IPS-18c (cell line): ENCODE measurements around the gene ZNF341.
"Not testable (repeated sequence)": the region's sequence is repeated elsewhere in the genome, so short reads cannot be mapped to it uniquely, and the experiment has no call there.

Experiments
- H3K4me3 ChIP-seq: 2 replicates; pipeline ENCODE4 v1.7.0; 2013; ENCODE audit warnings: low read depth, mild to moderate bottlenecking, low read length, moderate library complexity; ENCODE audit not compliant: insufficient read depth
- H3K9me3 ChIP-seq: one replicate; pipeline ENCODE4 v1.6.1; 2013; ENCODE audit warnings: mild to moderate bottlenecking, low read length, moderate library complexity; ENCODE audit not compliant: control insufficient read depth, insufficient read depth

The ZNF341 gene

GRCh38 chr20:33781133-33781532 is 49.3 kb downstream of the ZNF341 start:
- no peaks in the 10 kb centered on the region for H3K9me3 ChIP-seq
- H3K4me3 ChIP-seq = no peak overlapping the region

DNA sequence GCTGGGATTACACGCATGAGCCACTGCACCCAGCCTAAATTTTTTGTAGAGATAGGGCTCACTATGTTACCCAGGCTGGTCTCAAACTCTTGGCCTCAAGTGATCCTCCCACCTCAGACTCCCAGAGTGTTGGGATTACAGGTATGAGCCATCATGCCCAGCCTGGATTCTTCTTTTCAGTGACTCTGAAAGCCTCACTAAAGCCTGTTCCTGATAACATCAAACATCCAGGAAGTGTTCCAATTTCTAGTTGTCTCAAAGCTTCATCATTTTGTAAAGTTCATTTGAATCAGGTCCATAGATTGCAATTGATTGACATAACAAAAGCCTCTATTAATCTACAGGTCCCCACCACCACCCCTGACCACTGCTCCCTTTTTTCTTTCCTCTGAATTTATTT is 50.1 kb downstream of the ZNF341 start:
- Histone ChIP-seq H3K4me3 (no peak overlapping the region), H3K9me3 (no peaks in the 10 kb centered on the region)

DNA sequence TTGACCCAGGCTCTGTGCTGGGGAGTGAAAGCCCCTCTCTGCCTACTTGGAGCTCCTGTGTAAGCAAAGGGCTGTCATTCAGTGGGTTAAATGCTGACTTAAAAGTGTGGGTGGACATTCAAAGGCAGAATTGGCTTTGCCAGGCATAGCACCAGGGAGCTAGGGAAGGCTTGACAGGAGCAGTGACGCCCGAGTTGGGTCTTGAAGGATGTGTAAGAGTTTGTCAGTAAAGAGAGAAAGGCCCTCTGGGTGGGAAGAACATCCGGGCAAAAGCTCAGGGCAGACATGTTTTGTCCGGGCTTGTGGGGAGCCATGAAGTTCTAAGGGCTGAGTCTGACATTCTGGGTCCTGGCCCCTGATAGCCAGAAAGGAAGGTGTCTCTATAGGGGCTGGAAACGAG is 51.5 kb downstream of the ZNF341 start:
- H3K4me3 ChIP-seq = no peak overlapping the region
- H3K9me3 ChIP-seq = no peaks in the 10 kb centered on the region

- no peak overlapping the region for H3K4me3 ChIP-seq
- H3K9me3 ChIP-seq = no peaks in the 10 kb centered on the region
Measured at GRCh38 chr20:33783818-33784217, 52.0 kb downstream of the ZNF341 start.

DNA sequence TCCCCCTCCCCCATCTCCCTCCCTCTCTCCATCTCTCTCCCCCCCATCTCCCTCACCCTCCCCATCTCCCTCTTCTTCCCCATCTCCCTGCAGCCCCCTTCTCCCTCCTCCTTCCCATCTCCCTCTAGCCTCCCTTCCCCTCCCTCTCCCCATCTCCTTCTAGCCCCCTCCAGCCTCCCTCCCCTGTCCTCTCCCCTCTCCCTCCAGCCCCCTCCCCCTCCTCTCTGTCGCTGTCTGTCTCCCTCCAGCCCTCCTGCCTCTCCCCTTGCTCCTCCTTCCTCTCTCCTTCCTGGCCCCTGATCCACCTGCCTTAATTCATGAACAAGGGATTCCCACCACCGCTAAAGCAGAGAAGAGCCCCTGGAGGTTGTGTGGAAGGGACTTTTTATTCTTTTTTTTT is 52.4 kb downstream of the ZNF341 start:
- Histone ChIP-seq H3K9me3 (no peaks in the 10 kb centered on the region), H3K4me3 (no peak overlapping the region)

DNA sequence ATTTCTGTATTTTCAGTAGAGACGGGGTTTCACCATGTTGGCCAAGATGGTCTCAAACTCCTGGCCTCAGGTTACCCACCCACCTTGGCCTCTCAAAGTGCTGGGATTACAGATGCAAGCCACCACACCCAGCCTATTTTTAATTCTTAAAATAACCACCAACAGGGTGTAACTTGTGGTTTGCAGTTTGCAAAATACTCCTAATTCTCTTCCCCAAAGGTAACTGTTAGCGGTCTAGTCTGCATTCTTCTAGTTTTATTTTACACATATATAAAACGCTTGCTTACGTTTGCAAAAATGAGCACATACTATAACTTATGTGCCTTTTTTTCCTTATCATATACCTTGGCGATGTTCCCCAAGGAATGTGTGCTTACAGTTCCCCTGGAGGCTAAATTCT is 53.7 kb downstream of the ZNF341 start:
- Histone ChIP-seq H3K4me3 (no peak overlapping the region), H3K9me3 (no peaks in the 10 kb centered on the region)

DNA sequence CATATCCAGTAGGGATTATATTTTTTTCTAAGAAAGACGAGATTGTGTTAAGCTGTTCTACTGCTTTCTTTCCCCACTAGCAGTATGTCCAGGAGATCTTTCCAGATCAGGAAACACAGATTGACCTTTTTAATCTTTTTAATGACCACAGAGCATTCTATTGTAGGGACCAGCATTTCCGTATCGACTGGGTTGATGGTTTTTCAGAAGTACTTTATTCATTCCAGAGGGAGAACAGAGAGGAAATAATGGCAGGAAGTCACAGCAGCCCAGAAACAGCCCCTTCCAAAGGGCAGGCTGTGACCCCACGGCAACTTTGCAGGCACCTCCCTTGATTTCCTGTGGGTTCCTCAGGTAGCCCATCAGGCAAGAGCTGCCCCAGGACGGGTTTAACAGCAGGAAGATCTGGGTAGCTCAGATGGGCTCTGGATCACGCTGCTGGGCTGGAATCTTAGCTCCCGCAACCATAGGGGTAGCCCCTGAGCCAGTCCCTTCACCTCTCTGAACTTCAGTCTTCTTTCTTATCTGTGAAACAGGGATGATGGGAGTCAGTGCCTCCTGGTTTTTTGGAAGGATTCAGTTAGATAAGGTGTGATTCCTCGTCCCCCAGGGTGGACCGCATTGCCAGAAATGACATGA is 55.6 kb downstream of the ZNF341 start:
- no peaks in the 10 kb centered on the region for H3K9me3 ChIP-seq
- H3K4me3 ChIP-seq = no peak overlapping the region

DNA sequence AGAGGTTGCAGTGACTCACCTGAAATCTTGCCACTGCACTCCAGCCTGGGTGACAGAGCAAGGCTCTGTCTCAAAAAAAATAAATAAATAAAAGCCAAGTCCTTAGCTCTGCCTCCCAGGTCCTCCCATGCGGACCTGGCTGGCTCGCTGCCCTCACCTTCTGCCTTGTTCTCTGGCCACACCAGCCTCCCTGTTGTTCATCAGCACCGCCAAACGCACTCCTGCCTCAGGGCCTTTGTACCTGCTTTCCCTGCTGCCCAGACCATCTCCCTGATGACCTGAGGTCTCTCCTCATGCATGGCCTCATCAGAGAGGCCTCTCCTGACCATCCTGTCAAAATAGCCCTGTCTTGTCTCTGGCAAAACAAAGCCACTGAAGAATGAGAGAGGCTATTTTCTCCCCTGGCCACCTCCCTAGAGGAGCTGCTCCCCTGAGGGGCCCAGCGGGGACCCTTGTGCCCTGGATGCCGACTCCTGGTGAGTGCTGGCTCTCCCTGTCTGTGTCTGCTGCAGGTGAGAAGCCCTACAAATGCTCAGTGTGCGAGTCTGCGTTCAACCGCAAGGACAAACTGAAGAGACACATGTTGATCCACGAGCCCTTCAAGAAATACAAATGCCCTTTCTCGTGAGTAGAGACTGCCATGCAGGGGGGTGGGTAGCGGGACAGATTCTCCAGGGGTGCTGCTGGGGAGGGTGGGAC is 56.7 kb downstream of the ZNF341 start:
- Histone ChIP-seq H3K4me3 (no peak overlapping the region), H3K9me3 (no peaks in the 10 kb centered on the region)

DNA sequence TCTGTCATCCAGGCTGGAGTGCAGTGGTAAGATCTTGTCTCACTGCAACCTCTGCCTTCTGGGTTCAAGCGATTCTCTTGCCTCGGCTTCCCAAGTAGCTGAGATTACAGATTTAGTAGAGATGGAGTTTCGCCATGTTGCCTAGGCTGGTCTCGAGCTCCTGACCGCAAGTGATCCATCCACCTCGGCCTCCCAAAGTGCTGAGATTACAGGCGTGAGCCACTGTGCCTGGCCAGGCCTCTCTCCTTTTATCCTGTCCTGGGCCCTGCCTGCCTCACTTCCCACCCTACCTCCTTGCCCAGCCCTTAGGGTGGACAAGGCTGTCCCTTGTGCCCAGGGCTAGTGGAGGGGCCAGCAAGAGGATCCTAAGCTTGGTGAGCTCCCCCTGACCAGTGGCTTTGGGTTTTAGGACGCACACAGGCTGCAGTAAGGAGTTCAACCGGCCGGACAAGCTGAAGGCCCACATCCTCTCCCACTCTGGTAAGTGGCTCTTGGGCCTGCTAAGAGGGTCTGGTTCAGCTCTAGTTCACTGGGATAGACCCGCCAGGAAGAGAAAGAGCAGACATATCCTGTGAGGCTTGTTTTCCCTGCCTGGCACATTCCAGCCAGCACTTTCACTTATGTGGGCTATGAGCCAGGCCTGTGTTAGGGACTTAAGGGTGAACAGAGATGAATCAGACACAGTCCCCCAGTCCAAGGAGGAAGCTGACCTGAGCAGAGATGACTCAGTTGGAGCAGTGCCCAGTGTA is 57.5 kb downstream of the ZNF341 start:
- no peak overlapping the region for H3K4me3 ChIP-seq
- H3K9me3 ChIP-seq = no peaks in the 10 kb centered on the region

DNA sequence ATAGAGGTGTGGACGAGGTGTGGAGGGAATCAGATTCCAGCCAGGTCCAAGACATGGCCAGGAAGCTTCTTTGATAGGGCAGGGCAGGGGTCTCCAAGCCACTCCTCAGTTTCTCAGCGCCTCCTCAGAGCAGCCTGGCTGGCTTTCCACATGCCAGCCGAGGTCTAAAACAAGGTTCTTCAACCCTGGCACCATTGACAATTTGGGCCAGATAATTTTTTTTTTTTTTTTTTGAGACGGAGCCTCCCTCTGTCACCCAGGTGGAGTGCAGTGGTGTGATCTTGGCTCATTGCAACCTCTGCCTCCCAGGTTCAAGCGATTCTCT is 58.0 kb downstream of the ZNF341 start:
- no peak overlapping the region for H3K4me3 ChIP-seq

DNA sequence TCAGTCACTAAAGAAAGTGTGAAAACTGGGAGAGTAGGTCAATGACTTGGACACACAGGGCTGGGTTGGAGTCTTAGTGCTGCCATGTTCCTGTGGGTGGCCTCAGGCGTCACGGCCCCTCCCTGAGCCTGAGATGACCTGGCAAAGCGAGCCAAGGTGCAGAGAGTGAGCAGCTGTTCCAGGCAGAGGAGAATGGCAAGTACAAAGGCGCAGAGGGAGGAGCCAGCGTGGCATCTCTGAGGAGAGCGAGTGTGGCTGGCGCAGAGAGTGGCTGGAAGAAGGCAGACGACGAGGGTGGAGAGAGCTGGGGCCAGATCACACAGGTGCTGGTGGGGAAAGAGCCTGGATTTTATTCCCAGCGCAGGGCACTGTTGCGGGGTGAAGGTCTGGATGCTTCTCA is 58.8 kb downstream of the ZNF341 start:
- H3K4me3 ChIP-seq = no peak overlapping the region
- H3K9me3 ChIP-seq = no peaks in the 10 kb centered on the region

More for the DNA sequence above, 58.0 kb downstream of the ZNF341 start:
- H3K9me3 ChIP-seq = no peaks in the 10 kb centered on the region

GRCh38 chr20:33791021-33791420 is 59.2 kb downstream of the ZNF341 start:
- no peak overlapping the region for H3K4me3 ChIP-seq
- H3K9me3 ChIP-seq = no peaks in the 10 kb centered on the region

GRCh38 chr20:33791540-33791939 is 59.7 kb downstream of the ZNF341 start:
- H3K4me3 ChIP-seq = no peak overlapping the region
- no peaks in the 10 kb centered on the region for H3K9me3 ChIP-seq

DNA sequence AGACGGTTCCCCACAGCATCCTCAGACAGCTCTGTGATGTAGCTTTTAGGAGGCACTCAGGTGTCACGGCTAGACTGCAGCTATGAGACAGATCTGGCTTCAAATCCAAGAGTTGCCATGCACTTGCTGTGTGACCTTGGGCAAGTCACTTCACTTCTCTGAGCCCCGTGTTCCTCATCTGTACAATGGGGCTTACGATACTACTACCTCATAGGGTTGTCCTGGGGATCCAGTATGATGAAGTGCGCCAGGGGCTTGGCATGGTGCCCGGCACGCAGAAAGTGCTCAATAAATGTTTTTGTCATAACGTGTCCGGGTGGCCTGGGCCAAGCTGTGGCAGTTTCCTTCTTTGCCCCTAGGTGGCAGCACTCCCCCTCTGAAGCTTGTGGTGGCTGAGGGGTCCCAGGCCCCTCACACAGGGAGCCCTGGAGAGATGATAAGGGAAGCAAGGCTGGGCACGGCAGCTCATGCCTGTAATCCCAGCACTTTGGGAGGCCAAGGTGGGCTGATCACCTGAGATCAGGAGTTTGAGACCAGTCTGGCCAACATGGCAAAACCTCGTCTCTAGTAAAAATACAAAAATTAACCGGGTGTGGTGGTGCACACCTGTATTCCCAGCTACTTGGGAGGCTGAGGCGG is 60.3 kb downstream of the ZNF341 start:
- no peak overlapping the region for H3K4me3 ChIP-seq

DNA sequence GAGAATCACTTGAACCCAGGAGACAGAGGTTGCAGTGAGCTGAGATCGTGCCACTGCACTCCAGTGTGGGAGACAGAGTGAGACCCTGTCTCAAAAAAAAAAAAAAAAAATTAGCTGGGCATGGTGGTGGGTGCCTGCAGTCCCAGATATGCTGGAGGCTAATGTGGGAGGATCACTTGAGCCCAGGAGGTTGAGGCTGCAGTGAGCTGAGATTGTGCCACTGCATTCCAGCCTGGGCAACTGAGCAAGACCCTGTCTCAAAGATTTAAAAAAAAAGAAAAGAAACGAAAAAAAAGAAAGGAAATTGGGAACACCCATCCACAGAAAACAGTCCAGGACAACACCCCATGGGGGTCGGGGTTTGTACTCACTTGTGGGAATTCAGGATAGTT is 60.8 kb downstream of the ZNF341 start:
- not testable (repeated sequence) for H3K9me3 ChIP-seq, H3K4me3 ChIP-seq

More for the DNA sequence above, 60.3 kb downstream of the ZNF341 start:
- H3K9me3 ChIP-seq = no peaks in the 10 kb centered on the region

- Histone ChIP-seq H3K9me3 (no peaks in the 10 kb centered on the region), H3K4me3 (no peak overlapping the region)
Measured at GRCh38 chr20:33793011-33793931, 61.5 kb downstream of the ZNF341 start.

DNA sequence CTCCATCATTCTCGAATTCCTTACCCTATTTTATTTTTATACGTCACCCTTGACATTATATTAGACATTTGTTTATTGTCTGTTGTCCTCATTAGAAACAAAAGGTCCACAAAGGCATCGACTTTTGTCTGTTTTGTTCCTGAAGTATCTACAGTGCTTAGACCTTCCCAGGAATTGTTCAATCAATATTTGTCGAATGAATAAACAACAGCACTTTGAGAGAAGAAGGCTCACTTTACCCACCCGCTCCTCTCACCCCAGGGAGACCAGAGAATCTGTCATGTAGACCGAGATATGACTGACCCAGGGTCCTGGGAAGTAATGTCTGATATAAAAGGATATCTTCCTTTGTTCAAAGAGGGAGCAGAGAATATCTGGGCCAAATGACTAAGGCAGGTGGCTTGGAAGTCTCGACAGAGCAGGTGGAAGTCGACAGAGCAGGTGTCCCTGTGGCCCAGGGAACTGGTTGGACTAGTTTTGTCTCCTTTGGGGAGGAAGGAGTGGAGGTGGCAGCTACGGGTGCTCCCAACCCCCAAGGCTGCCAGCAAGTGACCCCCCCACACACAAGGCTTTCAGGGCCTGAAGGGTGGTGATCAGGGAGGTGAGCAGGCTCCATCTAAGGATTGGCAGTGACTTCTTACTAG is 64.6 kb downstream of the ZNF341 start:
- Histone ChIP-seq H3K4me3 (no peak overlapping the region), H3K9me3 (no peaks in the 10 kb centered on the region)
